Measurements from ENCODE around the gene PAQR4.

The PAQR4 gene

GRCh38 chr16:2953706-2954627 lies 15.2 kb upstream of the PAQR4 start:
- no peak for DNase-seq (ENCODE audit: low read depth)
- H3K4me3 ChIP-seq (ENCODE audit: control insufficient read depth, low read depth, low read length) = no peak overlapping the region
- TF ChIP-seq, protein P1, sequence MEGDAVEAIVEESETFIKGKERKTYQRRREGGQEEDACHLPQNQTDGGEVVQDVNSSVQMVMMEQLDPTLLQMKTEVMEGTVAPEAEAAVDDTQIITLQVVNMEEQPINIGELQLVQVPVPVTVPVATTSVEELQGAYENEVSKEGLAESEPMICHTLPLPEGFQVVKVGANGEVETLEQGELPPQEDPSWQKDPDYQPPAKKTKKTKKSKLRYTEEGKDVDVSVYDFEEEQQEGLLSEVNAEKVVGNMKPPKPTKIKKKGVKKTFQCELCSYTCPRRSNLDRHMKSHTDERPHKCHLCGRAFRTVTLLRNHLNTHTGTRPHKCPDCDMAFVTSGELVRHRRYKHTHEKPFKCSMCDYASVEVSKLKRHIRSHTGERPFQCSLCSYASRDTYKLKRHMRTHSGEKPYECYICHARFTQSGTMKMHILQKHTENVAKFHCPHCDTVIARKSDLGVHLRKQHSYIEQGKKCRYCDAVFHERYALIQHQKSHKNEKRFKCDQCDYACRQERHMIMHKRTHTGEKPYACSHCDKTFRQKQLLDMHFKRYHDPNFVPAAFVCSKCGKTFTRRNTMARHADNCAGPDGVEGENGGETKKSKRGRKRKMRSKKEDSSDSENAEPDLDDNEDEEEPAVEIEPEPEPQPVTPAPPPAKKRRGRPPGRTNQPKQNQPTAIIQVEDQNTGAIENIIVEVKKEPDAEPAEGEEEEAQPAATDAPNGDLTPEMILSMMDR (IDR thresholded peaks at IDR 0.05; ENCODE audit: control insufficient read depth, insufficient read depth, low read depth, low read length, missing control alignments) = no peak

- no peak overlapping the region for H3K4me3 ChIP-seq (ENCODE audit: control insufficient read depth, low read depth, low read length)
- DNase-seq (ENCODE audit: low read depth) = no peak
- TF ChIP-seq, protein P1 (IDR thresholded peaks at IDR 0.05; ENCODE audit: control insufficient read depth, insufficient read depth, low read depth, low read length, missing control alignments) = no peak
These were observed 14.3 kb upstream of the PAQR4 start for GRCh38 chr16:2954656-2955381.

DNA sequence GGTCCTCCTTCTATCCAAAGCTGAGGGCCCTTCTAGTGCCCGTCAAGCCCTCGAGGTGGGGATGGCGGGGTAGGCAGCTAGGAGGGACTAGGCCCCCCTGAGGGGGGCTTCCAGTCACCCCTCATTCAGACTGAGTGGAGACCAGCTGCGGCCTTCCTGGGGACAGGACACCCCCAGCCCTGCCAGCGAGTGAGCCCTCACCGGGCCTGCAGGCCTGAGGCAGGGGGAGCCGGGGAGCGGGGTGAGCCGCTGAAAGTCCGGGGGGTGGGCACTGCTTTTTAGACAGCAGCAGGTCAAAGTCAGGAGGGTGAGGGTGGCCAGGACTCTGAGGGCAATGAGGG lies 13.7 kb upstream of the PAQR4 start:
- H3K4me3 ChIP-seq (ENCODE audit: control insufficient read depth, low read depth, low read length) = no peak overlapping the region
- TF ChIP-seq, protein P1 (IDR thresholded peaks at IDR 0.05; ENCODE audit: control insufficient read depth, insufficient read depth, low read depth, low read length, missing control alignments) = no peak
- DNase-seq (ENCODE audit: low read depth) = no peak

DNA sequence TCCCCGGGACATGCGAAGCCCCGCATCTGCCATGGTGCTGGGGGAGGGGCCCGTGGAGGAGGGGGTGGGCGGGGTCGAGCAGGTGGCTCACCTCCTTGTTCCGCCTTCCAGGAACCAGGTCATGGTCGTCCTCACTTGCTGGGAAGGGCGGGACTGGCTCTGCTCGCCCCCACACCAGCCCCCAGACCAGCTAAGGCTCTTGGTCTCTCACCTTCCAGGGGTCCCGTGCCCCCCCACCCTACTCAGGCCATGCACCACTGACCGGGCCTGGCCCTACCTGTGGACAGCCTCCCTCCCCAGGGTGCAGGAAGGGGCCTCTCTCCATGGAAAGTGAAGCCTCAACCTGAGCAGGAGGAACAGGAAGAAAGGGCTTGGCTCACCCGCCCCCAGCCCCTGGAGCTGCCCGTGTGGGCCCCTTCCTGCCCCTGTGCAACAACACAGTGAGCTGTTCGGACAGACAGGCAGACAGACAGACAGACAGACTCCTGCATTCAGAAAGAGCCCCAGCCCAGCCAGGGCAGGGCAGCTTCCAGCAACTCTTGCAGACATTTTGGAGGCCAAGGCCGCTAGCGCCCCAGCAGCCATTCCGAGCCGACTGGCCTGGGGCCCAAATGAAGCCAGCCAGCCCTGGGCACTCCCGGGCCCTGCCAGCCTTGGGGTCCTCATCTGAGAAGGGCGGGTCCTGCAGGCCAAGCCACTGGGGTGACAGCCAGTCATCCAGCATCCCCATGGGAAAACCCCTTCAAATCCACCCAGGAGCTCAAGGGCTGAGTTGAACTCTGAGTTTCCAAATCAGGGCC lies 13.2 kb upstream of the PAQR4 start:
- DNase-seq (ENCODE audit: low read depth) = no peak
- TF ChIP-seq, protein P1 (IDR thresholded peaks at IDR 0.05; ENCODE audit: control insufficient read depth, insufficient read depth, low read depth, low read length, missing control alignments) = no peak

GRCh38 chr16:2956579-2956956 lies 12.6 kb upstream of the PAQR4 start:
- no peak overlapping the region for H3K4me3 ChIP-seq (ENCODE audit: control insufficient read depth, low read depth, low read length)
- TF ChIP-seq, protein P1 (IDR thresholded peaks at IDR 0.05; ENCODE audit: control insufficient read depth, insufficient read depth, low read depth, low read length, missing control alignments) = no peak
- no peak for DNase-seq (ENCODE audit: low read depth)

More for the DNA sequence above, 13.2 kb upstream of the PAQR4 start:
- no peak overlapping the region for H3K4me3 ChIP-seq (ENCODE audit: control insufficient read depth, low read depth, low read length)

GRCh38 chr16:2959206-2959605 lies 9.9 kb upstream of the PAQR4 start:
- no peak for DNase-seq (ENCODE audit: low read depth)
- TF ChIP-seq, protein P1 (IDR thresholded peaks at IDR 0.05; ENCODE audit: control insufficient read depth, insufficient read depth, low read depth, low read length, missing control alignments) = no peak
- H3K4me3 ChIP-seq (ENCODE audit: control insufficient read depth, low read depth, low read length) = no peak overlapping the region
